A172 (cell line): ENCODE results near the gene CFAP141. TPM values are rescaled to one million over a fixed set of nuclear protein-coding genes. Genes with fewer than 3 reads are reported as not detected.
"Not testable (repeated sequence)": the region's sequence is repeated elsewhere in the genome, so short reads cannot be mapped to it uniquely, and the experiment has no call there.

Experiments used
- DNase-seq: peaks from one replicate; pipeline ENCODE4 v3.0.0-alpha.2; 2015; ENCODE audit warnings: low spot score
- total RNA-seq: library from RNA; depleted of rRNA; stranded (reverse); fragments of >200 nt; shearing (Covaris generic); gene quantifications from 2 replicates; pipeline ENCODE4 v1.2.3, GENCODE V29; 2014

The CFAP141 gene
- total RNA-seq, 1 experiment from 2014 or later = not detected

DNA sequence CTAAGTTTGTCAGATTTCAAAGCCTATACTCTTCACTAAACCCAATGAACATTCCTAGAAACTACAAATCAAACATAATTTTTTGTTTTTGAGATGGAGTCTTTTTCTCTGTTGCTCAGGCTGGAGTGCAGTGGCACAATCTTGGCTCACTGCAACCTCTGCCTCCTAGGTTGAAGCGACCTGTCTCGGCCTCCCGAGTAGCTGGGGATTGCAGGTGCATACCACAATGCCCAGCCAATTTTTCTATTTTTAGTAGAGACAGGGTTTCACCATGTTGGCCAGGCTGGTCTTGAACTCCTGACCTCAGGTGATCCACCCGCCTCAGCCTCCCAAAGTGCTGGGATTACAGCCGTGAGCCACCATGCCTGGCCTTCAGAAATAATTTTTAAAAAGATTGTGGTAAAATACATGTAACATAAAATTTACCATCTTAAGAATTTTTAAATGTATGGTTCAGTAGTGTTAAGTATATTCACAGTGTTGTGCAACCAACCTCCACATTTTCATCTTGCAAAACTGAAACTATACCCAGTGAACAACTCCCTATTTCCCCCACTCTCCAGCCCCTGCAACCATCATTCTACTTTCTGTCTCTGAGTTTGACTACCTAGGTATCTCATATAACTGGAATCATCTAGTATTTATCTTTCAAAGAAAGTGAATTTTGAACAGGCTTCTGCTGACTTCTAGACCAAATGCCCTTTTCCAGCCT is 2.7 kb upstream of the CFAP141 start:
- no peak for DNase-seq

DNA sequence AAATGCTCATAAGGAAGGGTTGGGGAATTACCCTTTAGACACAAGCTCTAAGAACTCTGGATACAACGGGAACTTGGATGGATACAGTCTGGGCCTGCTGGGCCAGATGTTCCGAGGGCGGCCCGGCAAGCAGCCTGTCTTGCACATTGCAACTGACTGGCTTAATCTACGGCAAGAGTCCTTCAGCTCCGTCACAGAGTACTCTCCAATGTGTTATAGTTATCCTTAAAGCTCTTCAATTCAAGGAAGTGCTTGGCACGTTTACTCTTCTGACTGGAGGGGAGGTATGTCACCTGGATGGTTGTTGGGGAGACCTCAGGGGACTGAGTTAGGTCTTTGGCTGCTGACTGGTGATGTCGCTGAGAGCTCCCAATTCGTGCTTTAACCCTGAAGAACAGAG is 1.1 kb upstream of the CFAP141 start:
- DNase-seq = no peak

DNA sequence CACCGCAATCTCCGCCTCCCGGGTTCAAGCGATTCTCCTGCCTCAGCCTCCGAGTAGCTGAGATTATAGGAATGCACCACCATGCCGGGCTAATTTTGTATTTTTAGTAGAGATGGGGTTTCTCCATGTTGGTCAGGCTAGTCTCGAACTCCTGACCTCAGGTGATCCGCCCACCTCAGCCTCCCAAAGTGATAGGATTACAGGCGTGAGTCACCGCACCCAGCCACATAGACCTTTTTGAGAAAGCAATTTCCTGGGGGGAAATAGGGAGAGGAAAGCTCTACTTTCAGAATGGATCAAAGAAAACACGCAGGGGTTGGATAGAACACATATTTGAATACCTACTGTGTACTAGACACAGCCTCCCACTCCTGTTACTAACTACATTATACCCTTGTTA is 355 bp downstream of the CFAP141 start:
- DNase-seq = not testable (repeated sequence)

DNA sequence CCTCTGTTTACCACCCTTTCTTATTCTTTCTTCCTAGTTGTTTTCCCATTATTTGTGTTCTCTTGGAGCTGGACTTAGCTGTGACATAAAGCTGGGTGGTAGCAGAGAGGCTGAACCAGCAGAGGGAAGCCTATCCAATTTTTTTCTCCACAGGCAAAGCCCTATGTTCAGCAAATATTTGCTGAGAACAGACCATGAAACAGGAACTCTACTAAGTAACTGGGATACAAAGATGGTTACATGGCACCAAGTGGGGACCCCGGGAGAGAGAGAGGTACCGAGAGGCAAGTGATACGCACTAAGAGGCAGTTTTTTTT is 6.6 kb downstream of the CFAP141 start:
- DNase-seq = no peak

DNA sequence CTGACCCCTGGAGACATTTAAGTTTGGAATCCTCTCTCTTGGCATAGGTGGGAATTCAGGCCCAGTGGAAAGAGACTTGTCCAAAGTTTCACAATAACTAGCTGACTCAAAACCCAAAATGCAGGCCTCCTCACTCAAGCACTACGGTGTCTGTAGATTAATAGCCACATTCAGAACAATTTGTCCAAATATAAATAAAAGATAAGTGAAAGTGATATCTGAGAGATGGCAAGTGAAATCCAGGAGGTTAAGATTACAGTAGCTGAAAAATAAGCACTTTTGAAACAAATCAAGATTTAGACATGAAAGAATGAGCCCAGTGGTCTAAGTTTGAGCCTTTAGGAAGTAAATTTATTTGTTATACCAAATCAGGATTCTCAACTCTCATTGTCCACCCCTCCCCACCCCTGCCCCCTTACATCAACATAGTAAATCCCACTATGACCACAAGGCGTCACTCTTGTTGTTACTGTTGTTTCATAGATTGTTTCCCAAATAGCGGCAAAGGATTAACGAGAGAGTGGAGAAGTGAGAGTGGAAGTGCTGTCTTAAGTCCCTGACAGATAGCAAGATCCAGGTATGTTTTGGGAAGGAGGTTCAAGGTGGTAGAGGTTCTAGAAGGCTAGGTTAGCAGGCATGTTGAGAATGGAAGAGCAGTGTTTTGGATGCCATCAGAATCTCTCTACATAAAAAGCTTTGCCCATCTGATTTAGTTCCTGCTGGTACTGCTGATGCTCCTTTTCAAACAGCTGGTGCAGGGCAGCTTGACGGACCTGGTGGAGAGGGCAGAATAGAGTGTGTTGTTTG is 7.2 kb downstream of the CFAP141 start:
- peak; percentile 70 for DNase-seq

DNA sequence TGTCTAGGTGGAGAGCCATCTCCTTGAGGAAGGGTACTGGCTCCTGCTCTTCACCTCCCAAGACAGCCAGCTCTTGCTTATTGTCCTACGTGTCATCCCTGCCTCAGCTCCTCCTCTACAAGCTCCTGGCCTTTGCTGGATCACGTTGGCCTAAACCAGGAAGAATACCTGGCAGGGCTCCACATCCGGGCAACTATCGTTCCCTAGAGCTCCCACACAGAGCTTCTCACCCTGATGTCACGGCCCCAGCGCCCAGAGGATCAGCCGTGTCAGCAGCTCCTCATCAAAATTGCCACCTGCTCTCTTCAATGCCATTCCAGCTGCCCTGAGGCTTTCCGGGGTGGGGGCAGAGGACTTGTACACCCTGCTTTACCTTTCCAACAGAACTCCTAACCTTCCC is 12.3 kb downstream of the CFAP141 start:
- DNase-seq = no peak

DNA sequence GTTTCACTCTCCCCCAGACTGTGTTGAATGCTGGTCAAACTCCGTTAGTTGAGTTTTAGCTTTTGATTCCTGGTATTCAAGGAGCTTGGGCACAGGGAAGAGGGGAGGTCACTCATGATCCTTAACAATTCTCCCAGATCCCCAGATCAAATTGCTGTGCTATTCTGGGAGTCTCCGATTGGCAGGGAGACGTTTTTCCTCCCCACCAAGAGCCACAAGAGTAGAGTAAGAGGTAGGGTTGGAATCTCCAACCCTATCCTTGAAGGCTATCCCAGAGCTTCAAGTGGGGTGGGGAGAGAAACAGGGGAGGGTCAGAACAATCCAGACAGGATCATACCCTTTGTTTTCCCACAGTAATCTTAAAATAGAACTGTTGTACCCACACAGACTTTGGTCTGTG is 13.7 kb downstream of the CFAP141 start:
- no peak for DNase-seq

DNA sequence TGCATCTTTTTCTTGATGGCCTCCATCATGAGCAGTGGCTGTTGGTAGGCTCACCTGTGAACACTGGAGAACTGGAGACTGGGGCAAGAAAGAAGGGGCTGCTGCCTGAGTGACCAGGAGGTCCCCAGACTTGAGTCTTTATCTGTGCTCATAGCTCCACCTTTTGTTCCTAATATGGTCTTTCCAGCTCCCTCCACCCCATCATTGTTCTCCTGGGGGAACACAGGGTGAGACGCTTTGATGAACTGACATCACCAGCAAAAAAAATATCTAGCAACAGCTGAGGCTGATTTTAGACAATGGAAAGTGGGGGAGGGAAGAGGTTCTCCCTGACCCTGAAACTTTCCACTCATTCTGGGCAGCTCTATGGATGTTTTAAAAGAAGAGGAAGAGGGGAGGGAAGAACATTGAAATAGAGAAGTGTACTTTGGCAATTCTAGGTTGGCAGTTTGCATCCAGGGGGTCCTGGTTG is 14.1 kb downstream of the CFAP141 start, which contains the start of gene TPM3:
TSS of gene TPM3 (minus strand) at position 111 of the 472 bp plus-strand sequence. CDS start at position 29, 82 bp downstream.
- no peak for DNase-seq

DNA sequence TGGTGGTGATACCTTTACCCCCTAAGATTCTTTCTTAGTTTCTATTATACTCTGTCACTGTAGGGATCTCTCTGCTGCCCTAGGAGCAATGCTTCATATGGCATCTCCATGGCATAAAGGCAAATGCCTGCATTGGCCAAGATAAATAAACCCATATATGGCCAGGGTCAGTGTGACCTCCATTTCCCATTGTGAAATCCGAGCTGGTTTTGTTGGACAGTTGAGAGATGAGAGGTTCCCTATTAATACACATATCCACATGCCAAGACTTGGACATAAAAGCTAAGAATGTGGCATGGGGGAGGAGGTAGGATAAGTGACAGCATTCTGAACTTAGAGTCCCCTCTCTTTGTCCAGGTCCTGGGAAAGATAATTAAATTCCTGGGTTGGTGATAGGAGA is 15.6 kb downstream of the CFAP141 start:
- no peak for DNase-seq

DNA sequence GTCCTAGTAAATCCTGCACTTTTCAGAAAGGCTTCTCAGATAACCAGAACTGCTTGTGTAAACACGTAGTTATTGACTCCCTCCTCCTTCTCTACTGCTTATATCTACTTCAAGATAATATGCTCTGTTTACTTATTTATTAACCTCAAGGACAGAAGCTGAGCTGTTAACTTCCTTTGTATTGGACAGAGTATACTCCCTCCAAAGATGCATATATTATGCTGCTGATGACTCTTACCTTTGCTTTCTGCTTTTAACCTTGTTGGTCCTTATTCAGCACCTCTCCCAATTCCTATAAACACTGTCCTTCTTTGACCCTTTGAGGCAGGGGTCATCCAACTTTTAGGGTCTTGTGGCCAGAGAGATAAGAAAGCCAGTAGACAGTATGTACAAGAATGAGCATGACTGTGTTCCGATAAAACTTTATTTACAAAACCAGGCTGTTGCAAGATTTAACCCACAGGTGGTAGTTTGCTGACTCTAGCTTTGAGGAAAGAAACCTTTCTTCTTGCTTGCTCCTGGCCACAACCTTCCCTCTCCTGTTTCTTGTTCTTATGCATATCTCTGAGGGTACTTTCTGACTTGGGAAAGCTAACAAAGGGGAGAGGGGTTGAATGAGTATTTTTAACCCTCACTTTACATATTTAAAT is 19.2 kb downstream of the CFAP141 start:
- no peak for DNase-seq

DNA sequence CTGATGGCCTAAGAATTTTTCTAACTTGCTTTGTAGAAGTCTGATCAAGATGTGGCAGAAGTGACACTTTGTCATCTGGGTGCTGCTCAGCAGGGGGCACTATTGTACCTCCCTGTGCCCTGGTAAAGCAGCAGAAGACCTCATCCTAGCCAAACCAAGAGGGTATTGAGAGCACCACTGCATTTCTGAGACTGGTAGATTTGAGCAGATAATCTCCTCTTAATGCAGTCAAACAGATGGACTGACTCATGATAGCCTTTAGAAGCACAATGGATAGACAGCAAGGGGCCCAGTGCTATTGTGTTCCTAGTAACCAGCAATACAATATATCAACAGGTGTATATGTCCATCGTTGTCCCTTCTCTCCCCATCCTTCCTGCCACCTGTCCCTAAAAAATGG is 20.0 kb downstream of the CFAP141 start:
- peak; percentile 45 for DNase-seq

DNA sequence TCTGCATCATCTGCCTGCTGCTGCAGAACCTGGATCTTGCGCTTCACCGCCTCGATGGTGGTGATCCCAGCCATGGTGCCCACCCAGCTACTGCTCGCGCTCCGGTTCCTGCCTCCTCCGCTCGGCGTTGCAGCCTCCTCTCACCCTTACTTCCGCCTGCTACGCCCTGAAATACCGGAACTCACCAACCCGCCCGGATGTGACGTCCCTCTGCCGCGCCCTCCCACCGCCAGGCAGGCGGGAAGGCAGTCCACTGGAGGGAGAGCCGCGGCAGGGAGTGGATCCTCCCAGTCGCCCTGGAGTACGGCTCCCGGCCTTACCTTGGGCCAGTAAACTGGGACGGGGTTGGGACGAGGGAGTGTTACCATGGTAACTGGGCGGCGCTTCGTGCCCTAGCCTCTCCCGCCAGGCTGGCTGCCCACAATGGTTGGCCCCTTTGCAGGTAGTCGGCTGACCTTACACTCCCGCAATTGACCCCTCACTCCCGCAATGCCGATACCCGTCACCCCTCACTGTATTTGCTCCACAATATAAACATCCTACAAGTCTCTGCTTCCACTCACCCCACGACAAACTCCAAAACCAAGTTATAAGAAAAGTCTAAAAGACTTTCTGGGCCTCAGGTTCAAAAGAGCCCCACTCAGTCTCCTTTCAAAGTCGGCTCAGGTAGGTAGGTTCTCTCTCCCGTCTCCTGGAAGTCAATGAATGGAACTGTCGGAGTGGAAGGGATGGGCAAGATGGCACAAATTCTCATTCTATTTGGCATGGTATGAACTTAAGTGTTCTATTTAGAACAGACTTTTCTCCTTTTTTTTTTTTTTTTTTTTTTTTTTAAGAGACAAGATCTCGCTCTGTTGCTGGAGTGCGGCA is 22.9 kb downstream of the CFAP141 start:
- peak; percentile 99 for DNase-seq

DNA sequence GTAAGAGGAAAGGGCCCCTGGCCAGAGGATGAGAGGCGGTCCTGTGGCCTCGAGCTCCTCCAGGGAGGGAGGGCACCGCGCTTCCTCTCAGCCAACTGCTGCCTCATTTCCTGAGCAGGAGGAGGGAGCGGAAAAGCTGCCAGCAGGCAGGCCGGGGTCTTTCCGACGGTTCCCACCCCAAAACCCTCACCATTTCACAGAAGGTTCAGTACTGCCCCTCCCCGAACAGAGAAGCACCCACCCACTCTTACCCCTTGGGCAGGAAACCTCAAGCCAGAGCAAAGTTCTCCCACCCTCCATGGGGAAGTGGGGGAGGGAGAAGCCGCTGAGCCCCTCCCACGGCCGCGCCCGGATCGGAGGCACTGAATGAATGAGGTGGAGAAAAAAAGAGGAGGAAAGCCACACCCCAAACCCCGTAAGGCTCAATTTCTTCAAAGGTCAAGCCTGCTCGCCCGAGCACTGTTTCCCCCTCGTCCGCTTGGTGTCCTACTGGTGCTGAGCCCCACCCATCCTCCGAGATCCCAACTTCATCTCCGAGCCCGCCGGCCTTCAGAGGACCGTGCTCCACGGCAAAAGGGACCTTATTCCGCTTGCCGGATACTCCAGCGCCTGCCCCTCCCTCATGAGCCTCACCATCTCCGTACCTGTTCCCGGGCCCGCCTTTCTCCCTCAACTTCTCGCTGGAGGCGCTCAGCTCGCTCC is 23.6 kb downstream of the CFAP141 start:
- peak; percentile 86 for DNase-seq

DNA sequence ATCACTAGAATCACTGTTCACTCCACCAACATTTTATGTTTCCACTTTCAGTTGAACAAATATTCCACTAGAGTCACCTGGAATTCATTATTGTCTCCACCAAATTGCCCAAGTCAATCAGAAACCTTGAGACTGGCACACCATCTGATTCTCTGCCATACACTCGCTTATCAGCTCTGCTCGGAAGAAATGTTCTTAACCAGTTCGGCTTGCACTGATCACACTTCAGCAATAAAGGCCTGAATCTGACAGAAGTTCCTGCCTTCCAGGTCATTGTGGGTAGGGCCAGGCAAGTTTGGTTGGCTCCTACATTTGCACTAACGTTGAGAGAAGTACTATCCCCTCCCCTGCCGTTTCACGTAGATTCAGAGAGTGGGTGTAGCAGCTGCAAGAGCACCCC is 24.2 kb downstream of the CFAP141 start:
- no peak for DNase-seq

DNA sequence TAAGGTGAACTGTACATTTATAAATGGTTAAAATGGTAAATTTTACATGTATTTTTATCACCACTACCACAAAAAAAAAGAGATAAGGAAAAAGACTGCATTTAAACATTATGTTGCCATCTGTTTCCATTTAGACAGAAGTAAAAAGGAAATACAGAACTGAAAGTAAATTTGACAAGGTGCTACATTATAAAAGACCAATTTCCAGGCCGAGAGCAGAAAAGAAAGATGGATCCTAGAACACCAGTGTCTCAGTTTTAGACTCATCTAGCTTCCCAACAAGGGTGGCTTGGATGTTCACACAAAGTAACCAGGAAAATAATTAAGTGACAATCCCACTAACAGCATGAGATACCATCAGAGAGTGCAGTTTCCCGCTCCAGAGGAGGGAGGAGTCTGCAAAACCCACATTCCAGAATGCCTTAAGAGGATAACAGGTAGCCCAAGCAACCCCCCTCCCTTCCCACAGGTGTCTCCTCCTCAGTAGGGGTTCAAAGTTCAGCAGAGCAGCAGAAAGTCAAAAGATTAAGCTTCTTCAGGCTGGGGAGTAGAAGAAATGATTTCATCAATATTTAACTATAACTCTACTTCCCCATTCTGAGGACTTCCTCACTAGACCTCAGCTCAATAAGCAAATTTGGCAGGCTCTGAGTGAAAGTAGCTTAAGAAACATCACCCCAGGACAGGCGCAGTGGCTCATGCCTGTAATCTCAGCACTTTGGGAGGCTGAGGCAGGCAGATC is 26.0 kb downstream of the CFAP141 start:
- DNase-seq = no peak

DNA sequence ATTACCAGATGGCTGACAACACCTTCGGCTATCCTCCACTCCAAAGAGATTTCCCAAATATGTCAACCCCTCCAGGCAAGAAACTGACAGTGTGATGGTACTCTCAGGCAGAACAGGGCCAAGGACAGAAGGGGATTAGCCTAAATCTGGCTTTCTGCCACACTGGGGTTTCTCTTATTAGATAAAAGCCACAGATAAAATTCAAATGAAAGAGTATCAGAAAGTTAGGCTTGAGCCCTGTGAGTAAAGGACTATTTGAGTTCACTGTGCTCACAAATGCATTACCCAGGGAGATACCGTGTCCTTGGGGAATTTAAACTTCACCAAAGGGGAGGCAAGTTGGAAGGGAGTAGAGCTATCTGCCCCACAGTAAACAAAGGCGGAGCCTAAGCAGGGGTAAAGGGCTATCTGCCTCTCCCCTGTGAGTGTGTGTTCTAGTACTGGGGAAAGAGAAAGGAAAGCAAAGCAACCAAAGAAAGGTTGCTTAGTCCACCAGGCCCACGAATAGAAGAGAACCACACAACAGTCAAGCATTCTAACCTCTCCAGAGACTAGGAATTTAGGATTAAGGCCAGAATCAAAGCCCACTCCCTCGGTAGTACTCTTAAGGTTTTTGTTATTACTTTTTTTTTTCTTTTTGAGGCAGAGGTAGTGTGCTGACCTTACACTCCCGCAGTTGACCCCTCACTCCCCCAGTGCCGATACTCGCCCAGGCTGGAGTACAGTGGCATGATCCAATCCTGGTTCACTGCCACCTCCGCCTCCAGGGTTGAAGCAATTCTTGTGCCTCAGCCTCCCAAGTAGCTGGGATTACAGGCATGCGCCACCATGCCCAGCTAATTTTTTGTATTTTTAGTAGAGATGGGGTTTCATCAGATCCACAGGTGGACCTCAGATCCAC is 27.0 kb downstream of the CFAP141 start:
- DNase-seq = no peak

DNA sequence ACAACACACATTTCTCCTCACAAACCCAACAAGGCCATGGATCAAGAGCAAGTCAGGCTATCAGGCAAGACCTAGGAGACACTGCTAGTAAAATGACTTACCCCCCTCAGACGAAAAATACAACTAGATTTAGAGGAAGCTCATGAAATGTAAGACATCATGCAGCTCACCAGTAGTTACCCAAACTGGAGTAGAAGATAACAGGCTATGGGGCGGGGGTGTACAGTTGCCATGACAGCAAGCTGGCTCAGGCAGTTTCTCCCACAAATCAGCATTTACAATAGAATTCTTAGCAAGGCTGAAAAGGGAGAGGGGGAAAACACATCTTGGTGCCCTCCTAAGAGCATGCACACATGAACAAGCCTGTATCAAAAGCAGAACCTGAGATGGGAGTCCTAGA is 28.1 kb downstream of the CFAP141 start:
- DNase-seq = no peak

DNA sequence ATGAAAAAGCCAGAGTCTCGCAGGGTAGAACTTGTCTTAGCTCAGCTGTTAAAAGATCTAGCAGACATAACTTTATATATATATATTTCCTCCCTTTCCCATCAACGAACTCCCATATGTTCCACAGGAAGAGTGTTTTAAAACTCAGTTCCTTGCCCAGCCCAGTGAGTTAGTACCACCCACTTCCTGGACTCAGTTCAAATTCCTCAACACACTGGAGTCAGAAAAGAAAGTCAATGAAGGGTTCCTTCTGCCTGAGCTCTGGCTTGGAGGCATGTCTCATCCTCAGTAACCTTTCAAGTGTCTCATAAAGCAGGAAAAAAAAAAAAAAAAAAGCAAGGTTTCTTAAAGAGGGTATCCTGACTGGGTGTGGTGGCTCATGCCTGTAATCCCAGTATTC is 29.8 kb downstream of the CFAP141 start:
- DNase-seq = peak; percentile 52

DNA sequence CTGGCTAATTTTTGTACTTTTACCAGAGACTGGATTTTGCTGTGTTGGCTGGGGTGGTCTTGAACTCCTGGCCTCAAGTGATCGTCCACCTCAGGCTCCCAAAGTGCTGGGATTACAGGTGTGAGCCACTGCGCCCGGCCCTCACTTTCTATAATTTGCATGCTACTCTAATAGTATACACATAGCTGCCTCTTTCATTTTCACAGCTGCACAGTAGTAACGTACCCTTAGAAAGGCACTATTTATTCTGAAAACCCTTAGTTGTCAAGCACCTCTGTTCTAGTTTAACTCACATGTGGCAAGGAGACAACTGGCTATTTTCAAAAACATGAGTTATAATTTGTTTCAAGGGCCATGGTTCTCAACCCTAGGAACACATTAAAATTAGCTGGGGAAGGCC is 31.5 kb downstream of the CFAP141 start:
- no peak for DNase-seq
